GM12878 (cell line): ENCODE results near the gene TTC33. TPM values are rescaled to one million over a fixed set of nuclear protein-coding genes. Genes with fewer than 3 reads are reported as not detected.

Source experiments
- ATAC-seq: fragments of 200-7000 bp; cut with Tn5 transposase; 3 replicates; pipeline ENCODE4 v1.9.1; 2020; ENCODE audit warnings: mild to moderate bottlenecking, moderate library complexity
- BruUV-seq: library from RNA; stranded (reverse); fragments of 400-500 nt; replicated peaks from 2 replicates; lab custom pipeline; 2021; lab: Mats Ljungman, UMichigan
- CTCF ChIA-PET: fragments of 300-600 bp; sonication (Branson Sonifier 250); formaldehyde crosslinking; extraction: SDS; loops from one replicate; lab custom pipeline; 2021; ENCODE audit warnings: inconsistent platforms; lab: Yijun Ruan, JAX
- POLR2A ChIA-PET: fragments of 350-600 bp; formaldehyde crosslinking; extraction: SDS; loops from one replicate; lab custom pipeline; 2021; ENCODE audit warnings: inconsistent platforms; lab: Charles Lee
- RAD21 ChIA-PET: fragments of 300-600 bp; sonication (Branson Sonifier 250); formaldehyde crosslinking; loops from one replicate; lab custom pipeline; 2023; ENCODE audit warnings: antibody characterized with exemption; ENCODE audit not compliant: unreplicated experiment; lab: Charles Lee
- SMC1A ChIA-PET: fragments of 300-600 bp; sonication (Branson Sonifier 250); formaldehyde crosslinking; loops from one replicate; lab custom pipeline; 2023; ENCODE audit not compliant: unreplicated experiment, uncharacterized antibody; lab: Charles Lee
- DNase-seq: peaks from one replicate; pipeline ENCODE4 v3.0.0-alpha.2; 2011; ENCODE audit warnings: low read depth, low spot score
- FAIRE-seq: peaks from 3 replicates; lab custom pipeline; 2011; peaks lifted over from hg19 to GRCh38; lab: Jason Lieb, UNC
- H2AFZ ChIP-seq: 2 replicates; pipeline ENCODE4 v1.6.0; 2011; ENCODE audit warnings: low read depth, low read length, control low read depth; ENCODE audit not compliant: control insufficient read depth
- H3K27ac ChIP-seq: 2 replicates; pipeline ENCODE4 v1.5.1; 2011; ENCODE audit warnings: control low read depth; ENCODE audit not compliant: control insufficient read depth, insufficient read depth
- H3K27me3 ChIP-seq, 2 experiments: replicated peaks in 1 of 2; 2 replicates each; pipeline versions ENCODE4 v1.6.0 to v1.6.1; 2011; ENCODE audit warnings: low read length in 1 of 2; ENCODE audit not compliant: control insufficient read depth in 2 of 2, insufficient read depth in 2 of 2
- H3K36me3 ChIP-seq, 2 experiments: 2 replicates each; pipeline ENCODE4 v1.5.1; 2011; ENCODE audit warnings: low read length in 1 of 2; ENCODE audit not compliant: control insufficient read depth in 2 of 2, insufficient read depth in 2 of 2
- H3K4me1 ChIP-seq: 2 replicates; pipeline ENCODE4 v1.6.1; 2011; ENCODE audit warnings: mild to moderate bottlenecking, low read length, moderate library complexity, mixed read lengths; ENCODE audit not compliant: control insufficient read depth, insufficient read depth
- H3K4me2 ChIP-seq: 2 replicates; pipeline ENCODE4 v1.6.0; 2011; ENCODE audit warnings: control low read depth; ENCODE audit not compliant: control insufficient read depth, insufficient read depth
- H3K4me3 ChIP-seq: fragments of 200-600 bp; sonication (generic); 2 replicates; pipeline ENCODE4 v1.5.1; 2016
- H3K79me2 ChIP-seq: 2 replicates; pipeline ENCODE4 v1.6.0; 2011; ENCODE audit warnings: low read length; ENCODE audit not compliant: control insufficient read depth, insufficient read depth
- H3K9ac ChIP-seq: 2 replicates; pipeline ENCODE4 v1.8.0; 2011; ENCODE audit warnings: low read length, control low read depth, mixed read lengths; ENCODE audit not compliant: control insufficient read depth, insufficient read depth
- H3K9me3 ChIP-seq: replicated peaks from 3 replicates; pipeline ENCODE4 v1.5.1; 2011; ENCODE audit warnings: mild to moderate bottlenecking, low read length; ENCODE audit not compliant: control insufficient read depth, insufficient read depth
- H4K20me1 ChIP-seq: 2 replicates; pipeline ENCODE4 v1.6.0; 2011; ENCODE audit not compliant: control insufficient read depth, insufficient read depth
- ATF7 ChIP-seq: fragments of 450-650 bp; IDR thresholded peaks from 2 replicates; pipeline ENCODE4 v1.6.1; 2016; ENCODE audit warnings: low read depth, mild to moderate bottlenecking
- BCL11A ChIP-seq: IDR thresholded peaks from 2 replicates; pipeline ENCODE4 v1.6.1; 2011; ENCODE audit warnings: low read depth, low read length
- CBFB ChIP-seq: IDR thresholded peaks from 2 replicates; pipeline ENCODE4 v1.6.1; 2016; ENCODE audit warnings: antibody characterized with exemption, low read depth
- E2F8 ChIP-seq: fragments of 450-650 bp; IDR thresholded peaks from 2 replicates; pipeline ENCODE4 v1.6.1; 2018; ENCODE audit warnings: mild to moderate bottlenecking, low read depth, moderate library complexity; ENCODE audit not compliant: partially characterized antibody
- JUND ChIP-seq: IDR thresholded peaks from 2 replicates; pipeline ENCODE4 v1.6.1; 2012; ENCODE audit warnings: low read depth, mild to moderate bottlenecking, low read length, improper control_type of control experiment, moderate library complexity
- MEF2B ChIP-seq: fragments of 450-650 bp; IDR thresholded peaks from 2 replicates; pipeline ENCODE4 v1.6.1; 2018; ENCODE audit warnings: mild to moderate bottlenecking, moderate library complexity; ENCODE audit not compliant: partially characterized antibody, poor library complexity, severe bottlenecking
- NR2C1 ChIP-seq: fragments of 450-650 bp; IDR thresholded peaks from 2 replicates; pipeline ENCODE4 v1.6.1; 2017; ENCODE audit warnings: antibody characterized with exemption, mild to moderate bottlenecking, moderate library complexity
- RBBP5 ChIP-seq: fragments of 200-600 bp; sonication (generic); conservative IDR thresholded peaks from 2 replicates; pipeline ENCODE4 v1.6.1; 2016
- RELA ChIP-seq: fragments of 450-650 bp; IDR thresholded peaks from 2 replicates; pipeline ENCODE4 v1.8.0; 2014; ENCODE audit warnings: borderline replicate concordance; ENCODE audit not compliant: partially characterized antibody
- SREBF1 ChIP-seq: IDR thresholded peaks from 2 replicates; pipeline ENCODE4 v1.6.1; 2012; ENCODE audit warnings: mild to moderate bottlenecking, low read length
- SRF ChIP-seq, 2 experiments: IDR thresholded peaks; 2 replicates each; pipeline ENCODE4 v1.6.1; 2011; ENCODE audit warnings: low read depth in 2 of 2, low read length in 2 of 2, mild to moderate bottlenecking in 1 of 2, moderate library complexity in 1 of 2
- TBL1XR1 ChIP-seq: IDR thresholded peaks from 2 replicates; pipeline ENCODE4 v1.6.1; 2012; ENCODE audit warnings: low read depth, low read length, improper control_type of control experiment
- ZNF217 ChIP-seq: fragments of 450-650 bp; IDR thresholded peaks from 2 replicates; pipeline ENCODE4 v1.6.1; 2017; ENCODE audit warnings: antibody characterized with exemption, mild to moderate bottlenecking
- ZNF384 ChIP-seq: IDR thresholded peaks from 2 replicates; pipeline ENCODE4 v1.6.1; 2012; ENCODE audit warnings: low read depth, mild to moderate bottlenecking, low read length, improper control_type of control experiment, borderline replicate concordance
- WGBS: methylation state at CpG from one replicate; pipeline ENCODE4 v1.1.6; 2016; ENCODE audit warnings: low lambda C conversion rate; ENCODE audit not compliant: insufficient replicate concordance, insufficient coverage; ENCODE audit errors: missing lambda C conversion rate; 5-methylcytosine and 5-hydroxymethylcytosine counted together
- in situ Hi-C: fragments of 300-500 bp; cut with MboI; formaldehyde crosslinking; loops from 9 replicates; pipeline ENCODE4 v1.14.3; 2018; ENCODE audit warnings: mixed read lengths
- intact Hi-C: fragments of 100-400 bp; cut with micrococcal nuclease; formaldehyde crosslinking; loops from one replicate; pipeline ENCODE4 v1.14.2; 2022; ENCODE audit not compliant: unreplicated experiment
- polyA plus RNA-seq, 11 experiments: library from polyadenylated mRNA; depleted of rRNA in 4 of 11; unstranded in 6 of 11; stranded (reverse) in 5 of 11; fragments of >200 nt; fragmentation: Nextera tagmentation in 4 of 11; fragmentation: Illumina TruSeq in 1 of 11; extraction: Ambion mirVana in 4 of 11; extraction: Trizol in 1 of 11; gene quantifications; 1 replicate in 1 of 11; 2 replicates in 10 of 11; pipeline versions ENCODE4 v1.2.1 to v1.2.3, GENCODE V29; 2011 to 2016; ENCODE audit warnings: inconsistent platforms in 2 of 11, missing spikeins in 2 of 11, low read depth in 1 of 11
- total RNA-seq, 4 experiments: library from RNA; depleted of rRNA in 3 of 4; stranded (reverse); fragments of >200 nt in 3 of 4; fragmentation: Illumina TruSeq in 1 of 4; extraction: Trizol in 1 of 4; gene quantifications; 2 replicates each; pipeline versions ENCODE4 v1.2.1 to v1.2.3, GENCODE V29; 2013 to 2021

The TTC33 gene
- total and polyA plus RNA-seq, 10 of the 15 experiments (the other 5 are each of a cell fraction or from before 2014, with no cell fraction given) = 7.9 to 22.3 (median 14.6) TPM

- Histone ChIP-seq H4K20me1 (no peaks in the 10 kb centered on the region), H3K4me3 (no peak overlapping the region), H3K27me3 (no peaks in the 10 kb centered on the region), H3K9me3 (no peaks in the 10 kb centered on the region; the same call in 2 of the 3 replicates), H3K79me2 (no peaks in the 10 kb centered on the region), H3K4me1 (no peaks in the 10 kb centered on the region), H3K9ac (no peak overlapping the region), H3K27ac (no peak overlapping the region), H3K36me3 (no peaks in the 10 kb centered on the region), H3K4me2 (no peak overlapping the region), H2AFZ (no peak overlapping the region)
- BruUV-seq = no TSS peak
- intact Hi-C loops = no loop called here
- TF ChIP-seq ATF7 (no peak), ZNF217 (no peak), MEF2B (no peak), SREBF1 (no peak), CBFB (no peak), TBL1XR1 (no peak), ZNF384 (no peak), SRF (IDR thresholded peaks at IDR 0.05; ENCODE audit: low read depth in 2 of 2, low read length in 2 of 2) (no peak), JUND (no peak), RBBP5 (no peak)
- FAIRE-seq (no peak), DNase-seq (no peak), ATAC-seq (no peak)
- in situ Hi-C loops = no loop called here
- ChIA-PET SMC1A (interaction anchor here (2.2 to 4.7 kb wide), 2 partner anchors 9 to 71 kb away, joined by 5 to 23 read pairs; no protein-coding TSS in a partner anchor), CTCF (no interaction called here), RAD21 (no interaction called here), POLR2A (no interaction called here)
- WGBS = 48% methylated on average over 2 of the region's 2 CpGs
These were observed 281.5 kb downstream of the TTC33 start for GRCh38 chr5:40474250-40474649.

- CTCF ChIA-PET = interaction anchor here (1.6 kb wide), 1 partner anchor 11 kb away, joined by 6 read pairs; no protein-coding TSS in a partner anchor
- SMC1A ChIA-PET = interaction anchor here (0.6 to 2.5 kb wide), 4 partner anchors 11 to 221 kb away, joined by 3 to 23 read pairs (median 3); no protein-coding TSS in a partner anchor
- Histone ChIP-seq H3K4me1 (no peaks in the 10 kb centered on the region), H4K20me1 (no peaks in the 10 kb centered on the region), H2AFZ (no peak overlapping the region), H3K36me3 (no peaks in the 10 kb centered on the region), H3K9ac (no peak overlapping the region), H3K4me2 (no peak overlapping the region), H3K27me3 (no peaks in the 10 kb centered on the region), H3K79me2 (no peaks in the 10 kb centered on the region), H3K9me3 (no peaks in the 10 kb centered on the region), H3K27ac (no peak overlapping the region), H3K4me3 (no peak overlapping the region)
- in situ Hi-C loops (no loop called here), intact Hi-C loops (no loop called here)
- POLR2A ChIA-PET = no interaction called here
- no peak for ATAC-seq
- 31% methylated on average over 1 of the region's 1 CpG for WGBS
- no TSS peak for BruUV-seq
- no peak for FAIRE-seq
- DNase-seq = no peak
- RAD21 ChIA-PET = no interaction called here
- TF ChIP-seq NR2C1 = no peak
- TF ChIP-seq BCL11A = no peak
- no peak for TF ChIP-seq E2F8
- TF ChIP-seq RELA = no peak
These were observed 290.3 kb downstream of the TTC33 start for GRCh38 chr5:40465416-40465815.
